Measurements from ENCODE around the gene C1orf115.

DNA sequence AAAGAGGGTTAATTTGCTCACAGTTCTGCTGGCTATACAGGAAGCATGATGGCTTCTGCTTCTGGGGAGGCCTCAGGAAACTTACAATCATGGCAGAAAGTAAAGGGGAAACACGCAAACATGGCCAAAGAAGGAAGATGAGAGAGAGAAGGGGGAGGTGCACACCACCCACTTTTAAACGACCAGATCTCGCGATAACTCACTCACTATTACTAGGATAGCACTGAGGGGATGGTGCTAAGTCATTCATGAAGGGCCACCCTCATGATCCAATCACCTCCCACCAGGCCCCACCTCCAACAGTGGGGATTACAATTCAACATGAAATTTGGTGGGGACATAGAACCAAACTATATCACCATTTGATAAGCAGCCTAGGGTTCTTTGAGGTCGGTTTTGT is 2.4 kb upstream of the C1orf115 start:
- TF ChIP-seq, protein P1, sequence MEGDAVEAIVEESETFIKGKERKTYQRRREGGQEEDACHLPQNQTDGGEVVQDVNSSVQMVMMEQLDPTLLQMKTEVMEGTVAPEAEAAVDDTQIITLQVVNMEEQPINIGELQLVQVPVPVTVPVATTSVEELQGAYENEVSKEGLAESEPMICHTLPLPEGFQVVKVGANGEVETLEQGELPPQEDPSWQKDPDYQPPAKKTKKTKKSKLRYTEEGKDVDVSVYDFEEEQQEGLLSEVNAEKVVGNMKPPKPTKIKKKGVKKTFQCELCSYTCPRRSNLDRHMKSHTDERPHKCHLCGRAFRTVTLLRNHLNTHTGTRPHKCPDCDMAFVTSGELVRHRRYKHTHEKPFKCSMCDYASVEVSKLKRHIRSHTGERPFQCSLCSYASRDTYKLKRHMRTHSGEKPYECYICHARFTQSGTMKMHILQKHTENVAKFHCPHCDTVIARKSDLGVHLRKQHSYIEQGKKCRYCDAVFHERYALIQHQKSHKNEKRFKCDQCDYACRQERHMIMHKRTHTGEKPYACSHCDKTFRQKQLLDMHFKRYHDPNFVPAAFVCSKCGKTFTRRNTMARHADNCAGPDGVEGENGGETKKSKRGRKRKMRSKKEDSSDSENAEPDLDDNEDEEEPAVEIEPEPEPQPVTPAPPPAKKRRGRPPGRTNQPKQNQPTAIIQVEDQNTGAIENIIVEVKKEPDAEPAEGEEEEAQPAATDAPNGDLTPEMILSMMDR (optimal IDR thresholded peaks at IDR 0.05 in 1 of 3, IDR thresholded peaks at IDR 0.05 in 1 of 3, conservative IDR thresholded peaks at IDR 0.05 in 1 of 3; ENCODE audit: extremely low read depth in 1 of 3, insufficient read depth in 2 of 3, low read length in 3 of 3), result no peak
- no peak for TF ChIP-seq EZH2 (IDR thresholded peaks at IDR 0.05; ENCODE audit: low read length)

All from keratinocyte (primary cell).